ENCODE data around the gene EIF4H. TPM values are rescaled to one million over a fixed set of nuclear protein-coding genes. Genes with fewer than 3 reads are reported as not detected.
A peak's percentile ranks its signal among the peaks of the same experiment; 100 is the strongest.

Gene EIF4H
- total and polyA plus RNA-seq, 2 of the 8 experiments (the other 6 are each of a cell fraction or from before 2014, with no cell fraction given): 323 to 382 TPM

GRCh38 chr7:74197449-74198124, 23.4 kb downstream of the EIF4H start:
- H2BK12ac ChIP-seq (ENCODE audit: low read depth, low read length): no peak overlapping the region
- H3K9me3 ChIP-seq (ENCODE audit: insufficient read depth in 2 of 2, low read depth in 1 of 2, low read length in 1 of 2): no peaks in the 10 kb centered on the region
- H2BK20ac ChIP-seq (ENCODE audit: low read length): no peak overlapping the region
- H3K23ac ChIP-seq (ENCODE audit: insufficient read length): no peak overlapping the region
- no peak overlapping the region for H3K9ac ChIP-seq (replicated peaks in 1 of 4; ENCODE audit: extremely low read depth in 1 of 4, low read depth in 3 of 4, low read length in 3 of 4)
- FAIRE-seq (no peak), DNase-seq (ENCODE audit: low read depth in 1 of 2, low spot score in 2 of 2) (no peak)
- H2BK15ac ChIP-seq (ENCODE audit: low read length): no peak overlapping the region
- no peak overlapping the region for H4K8ac ChIP-seq (ENCODE audit: extremely low read depth, insufficient read depth, low read length)
- H2AFZ ChIP-seq (ENCODE audit: low read length): no peak overlapping the region
- no peaks in the 10 kb centered on the region for H3K27me3 ChIP-seq (replicated peaks in 1 of 4; ENCODE audit: control insufficient read depth in 3 of 4, extremely low read depth in 1 of 4, insufficient read depth in 3 of 4, low read length in 3 of 4)
- no peaks in the 10 kb centered on the region for H3K4me1 ChIP-seq (replicated peaks in 1 of 4; ENCODE audit: control insufficient read depth in 3 of 4, insufficient read depth in 4 of 4, low read length in 3 of 4)
- H3K4me2 ChIP-seq (ENCODE audit: insufficient read depth in 1 of 2, low read depth in 2 of 2, low read length in 2 of 2): no peak overlapping the region
- ChIA-PET CTCF (ENCODE audit: partially characterized antibody) (interaction anchor here (1.1 to 3.0 kb wide), 4 partner anchors 9 to 208 kb away, joined by 4 to 11 read pairs (median 6); no protein-coding TSS in a partner anchor), POLR2A (ENCODE audit: partially characterized antibody) (interaction anchor here (0.6 to 3.7 kb wide), 10 partner anchors 10 to 158 kb away, joined by 3 to 18 read pairs (median 4); no protein-coding TSS in a partner anchor)
- H4K20me1 ChIP-seq (replicated peaks in 1 of 2; ENCODE audit: control insufficient read depth in 1 of 2, insufficient read depth in 2 of 2, low read length in 2 of 2): peaks cover 4 to 9% of the 10 kb centered on the region in 2 experiments
- no peak overlapping the region for H4K5ac ChIP-seq (ENCODE audit: insufficient read length, low read depth, low read length)
- H3K23me2 ChIP-seq (ENCODE audit: low read depth, low read length): no peaks in the 10 kb centered on the region
- H2BK120ac ChIP-seq (replicated peaks; ENCODE audit: low read depth, low read length): no peak overlapping the region
- H3K18ac ChIP-seq (ENCODE audit: extremely low read depth, low read length): no peak overlapping the region
- no peak overlapping the region for H4K91ac ChIP-seq (replicated peaks; ENCODE audit: insufficient read length, low read length)
- H2BK5ac ChIP-seq (ENCODE audit: low read depth, low read length): no peak overlapping the region
- H3K79me1 ChIP-seq (ENCODE audit: low read depth, low read length): peaks cover 3% of the 10 kb centered on the region; the same call in 1 of the 2 replicates
- H3K56ac ChIP-seq (replicated peaks; ENCODE audit: insufficient read length, low read depth, low read length): no peak overlapping the region
- peaks cover 23 to 38% (median 30%) of the 10 kb centered on the region in 4 experiments for H3K36me3 ChIP-seq (ENCODE audit: control insufficient read depth in 2 of 4, insufficient read depth in 4 of 4, low read length in 3 of 4)
- H3K4me3 ChIP-seq (ENCODE audit: extremely low read depth in 1 of 4, insufficient read depth in 2 of 4, low read depth in 3 of 4, low read length in 4 of 4): no peak overlapping the region
- H3K27ac ChIP-seq (ENCODE audit: low read depth, low read length): no peak overlapping the region
- no peak overlapping the region for H3K4ac ChIP-seq (replicated peaks; ENCODE audit: insufficient read length, low read depth, low read length)
- no peak overlapping the region for H2AK5ac ChIP-seq (ENCODE audit: low read depth, low read length)
- WGBS, 2 experiments (ENCODE audit: extremely low coverage in 1 of 2, insufficient coverage in 1 of 2, insufficient read length in 1 of 2, insufficient replicate concordance in 2 of 2, low coverage in 1 of 2, low lambda C conversion rate in 2 of 2, missing lambda C conversion rate in 1 of 2): 97% methylated on average over 9 of the region's 9 CpGs; no CpG with 5 or more reads in 1 of the 2 experiments
- TF ChIP-seq SAP30 (IDR thresholded peaks at IDR 0.05; ENCODE audit: insufficient read depth, insufficient replicate concordance, low read length) (no peak), POLR2AphosphoS5 (IDR thresholded peaks at IDR 0.05; ENCODE audit: low read depth, low read length) (peak; percentile 54; the same call in 1 of the 2 replicates), NRF1 (IDR thresholded peaks at IDR 0.05; ENCODE audit: low read depth, low read length) (no peak), TEAD4 (IDR thresholded peaks at IDR 0.05; ENCODE audit: low read depth, low read length) (no peak), SIN3A (conservative IDR thresholded peaks at IDR 0.05 in 1 of 2, IDR thresholded peaks at IDR 0.05 in 1 of 2; ENCODE audit: low read depth in 1 of 2, low read length in 2 of 2) (no peak)
- no peak overlapping the region for H3K14ac ChIP-seq (ENCODE audit: insufficient read length)
- no peaks in the 10 kb centered on the region for H3K79me2 ChIP-seq (ENCODE audit: control insufficient read depth in 1 of 2, insufficient read depth in 2 of 2, low read length in 2 of 2)

Data from H1 (cell line).